ENCODE measurements around the gene SPSB3. TPM values are rescaled to one million over a fixed set of nuclear protein-coding genes. Genes with fewer than 3 reads are reported as not detected.
A peak's percentile ranks its signal among the peaks of the same experiment; 100 is the strongest.

The SPSB3 gene
- total and polyA plus RNA-seq, 9 of the 15 experiments (the other 6 are each of a cell fraction or from before 2014, with no cell fraction given) = 0.39 to 37.4 (median 7.1) TPM

DNA sequence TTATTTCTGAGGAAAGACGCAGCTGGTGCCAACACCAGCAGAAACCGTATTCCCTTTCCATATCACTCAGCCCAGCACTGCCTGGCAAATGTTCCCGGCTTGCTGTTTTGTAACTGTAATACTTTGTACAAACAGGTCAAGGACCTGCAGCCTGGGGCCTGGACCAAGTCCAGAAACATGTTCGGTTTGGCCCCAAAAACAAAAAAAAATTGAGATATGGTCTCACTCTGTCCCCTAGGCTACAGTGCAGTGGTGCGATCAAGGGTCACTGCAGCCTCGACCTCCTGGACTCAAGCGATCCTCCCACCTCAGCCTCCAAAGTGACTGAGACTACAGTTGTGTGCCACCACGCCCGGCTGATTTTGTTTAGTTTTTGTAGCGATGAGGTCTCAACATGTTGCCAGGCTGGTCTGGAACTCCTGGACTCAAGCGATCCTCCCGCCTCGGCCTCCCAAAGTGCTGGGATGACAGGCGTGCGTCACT is 43.1 kb upstream of the SPSB3 start:
- no peaks in the 10 kb centered on the region for H3K9me1 ChIP-seq (ENCODE audit: control insufficient read depth, insufficient read depth, low read length)
- TSS peak; percentile 68 for BruUV-seq (replicated peaks)
- no peak overlapping the region for H3K27ac ChIP-seq (ENCODE audit: extremely low read depth, low read depth, low read length)
- ATAC-seq (no peak), DNase-seq (ENCODE audit: extremely low read depth in 1 of 4, low spot score in 3 of 4) (no peak), FAIRE-seq (no peak)
- H3K4me1 ChIP-seq (replicated peaks in 1 of 2; ENCODE audit: control insufficient read depth in 2 of 2, insufficient read depth in 2 of 2, low read length in 2 of 2) = peaks cover 16 to 40% of the 10 kb centered on the region in 2 experiments; a peak in 4 of 5 replicates
- ChIA-PET POLR2A (interaction anchor here (0.6 to 2.5 kb wide), 4 partner anchors 14 to 466 kb away, joined by 3 to 8 read pairs (median 4); no protein-coding TSS in a partner anchor), CTCF (ENCODE audit: low intra/inter-chr PET ratio) (no interaction called here)
- H3K9me3 ChIP-seq (replicated peaks; ENCODE audit: control insufficient read depth, insufficient read depth, low read depth, low read length) = no peaks in the 10 kb centered on the region
- 68% methylated on average over 15 of the region's 15 CpGs for WGBS (ENCODE audit: insufficient coverage, low coverage, missing lambda C conversion rate)
- no peak overlapping the region for H3K4me3 ChIP-seq
- no peaks in the 10 kb centered on the region for H3K27me3 ChIP-seq (ENCODE audit: control insufficient read depth in 2 of 2, insufficient read depth in 2 of 2, low read length in 2 of 2)
- peak overlapping the region; percentile 100 for H3K4me2 ChIP-seq (ENCODE audit: insufficient read depth, low read length)
- intact Hi-C loops (cut with micrococcal nuclease) (no loop called here), in situ Hi-C loops (cut with MboI) (no loop called here)
- H3K36me3 ChIP-seq (ENCODE audit: control insufficient read depth, insufficient read depth, low read length) = peaks cover 8% of the 10 kb centered on the region; the same call in 2 of the 3 replicates
- H3K9ac ChIP-seq (ENCODE audit: insufficient read depth in 1 of 2, low read depth in 2 of 2, low read length in 2 of 2) = peak overlapping the region in 1 of 2 experiments; percentile 87; a peak in 2 of 4 replicates
- peaks cover 21% of the 10 kb centered on the region for H3K79me2 ChIP-seq (ENCODE audit: control insufficient read depth, insufficient read depth, low read length)
- no peak overlapping the region for H2AFZ ChIP-seq (ENCODE audit: low read depth, low read length)
- H4K20me1 ChIP-seq (replicated peaks; ENCODE audit: control insufficient read depth, insufficient read depth, low read length) = peaks cover 9% of the 10 kb centered on the region
- TF ChIP-seq CSDE1 (IDR thresholded peaks at IDR 0.05) (no peak), HDAC3 (IDR thresholded peaks at IDR 0.05; ENCODE audit: borderline replicate concordance, partially characterized antibody) (no peak), MLX (CRISPR knock-in tag; conservative IDR thresholded peaks at IDR 0.05) (no peak), HDAC8 (tag; IDR thresholded peaks at IDR 0.05) (no peak), ARHGAP35 (IDR thresholded peaks at IDR 0.05; ENCODE audit: partially characterized antibody) (no peak), HDAC1 (IDR thresholded peaks at IDR 0.05) (no peak), ZBTB7A (IDR thresholded peaks at IDR 0.05; ENCODE audit: borderline replicate concordance, control insufficient read depth, low read depth, low read length) (no peak), GATAD2B (IDR thresholded peaks at IDR 0.05; ENCODE audit: borderline replicate concordance) (no peak), GTF2A2 (tag; IDR thresholded peaks at IDR 0.05) (no peak), NELFE (IDR thresholded peaks at IDR 0.05; ENCODE audit: insufficient read depth, insufficient read length) (no peak), MTA1 (IDR thresholded peaks at IDR 0.05; ENCODE audit: borderline replicate concordance) (no peak), POLR3A (IDR thresholded peaks at IDR 0.05; ENCODE audit: borderline replicate concordance, extremely low read depth, insufficient read depth, insufficient read length) (no peak)
- TF ChIP-seq, protein P1, sequence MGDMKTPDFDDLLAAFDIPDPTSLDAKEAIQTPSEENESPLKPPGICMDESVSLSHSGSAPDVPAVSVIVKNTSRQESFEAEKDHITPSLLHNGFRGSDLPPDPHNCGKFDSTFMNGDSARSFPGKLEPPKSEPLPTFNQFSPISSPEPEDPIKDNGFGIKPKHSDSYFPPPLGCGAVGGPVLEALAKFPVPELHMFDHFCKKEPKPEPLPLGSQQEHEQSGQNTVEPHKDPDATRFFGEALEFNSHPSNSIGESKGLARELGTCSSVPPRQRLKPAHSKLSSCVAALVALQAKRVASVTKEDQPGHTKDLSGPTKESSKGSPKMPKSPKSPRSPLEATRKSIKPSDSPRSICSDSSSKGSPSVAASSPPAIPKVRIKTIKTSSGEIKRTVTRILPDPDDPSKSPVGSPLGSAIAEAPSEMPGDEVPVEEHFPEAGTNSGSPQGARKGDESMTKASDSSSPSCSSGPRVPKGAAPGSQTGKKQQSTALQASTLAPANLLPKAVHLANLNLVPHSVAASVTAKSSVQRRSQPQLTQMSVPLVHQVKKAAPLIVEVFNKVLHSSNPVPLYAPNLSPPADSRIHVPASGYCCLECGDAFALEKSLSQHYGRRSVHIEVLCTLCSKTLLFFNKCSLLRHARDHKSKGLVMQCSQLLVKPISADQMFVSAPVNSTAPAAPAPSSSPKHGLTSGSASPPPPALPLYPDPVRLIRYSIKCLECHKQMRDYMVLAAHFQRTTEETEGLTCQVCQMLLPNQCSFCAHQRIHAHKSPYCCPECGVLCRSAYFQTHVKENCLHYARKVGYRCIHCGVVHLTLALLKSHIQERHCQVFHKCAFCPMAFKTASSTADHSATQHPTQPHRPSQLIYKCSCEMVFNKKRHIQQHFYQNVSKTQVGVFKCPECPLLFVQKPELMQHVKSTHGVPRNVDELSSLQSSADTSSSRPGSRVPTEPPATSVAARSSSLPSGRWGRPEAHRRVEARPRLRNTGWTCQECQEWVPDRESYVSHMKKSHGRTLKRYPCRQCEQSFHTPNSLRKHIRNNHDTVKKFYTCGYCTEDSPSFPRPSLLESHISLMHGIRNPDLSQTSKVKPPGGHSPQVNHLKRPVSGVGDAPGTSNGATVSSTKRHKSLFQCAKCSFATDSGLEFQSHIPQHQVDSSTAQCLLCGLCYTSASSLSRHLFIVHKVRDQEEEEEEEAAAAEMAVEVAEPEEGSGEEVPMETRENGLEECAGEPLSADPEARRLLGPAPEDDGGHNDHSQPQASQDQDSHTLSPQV (IDR thresholded peaks at IDR 0.05) = no peak
- TF ChIP-seq, protein P2, sequence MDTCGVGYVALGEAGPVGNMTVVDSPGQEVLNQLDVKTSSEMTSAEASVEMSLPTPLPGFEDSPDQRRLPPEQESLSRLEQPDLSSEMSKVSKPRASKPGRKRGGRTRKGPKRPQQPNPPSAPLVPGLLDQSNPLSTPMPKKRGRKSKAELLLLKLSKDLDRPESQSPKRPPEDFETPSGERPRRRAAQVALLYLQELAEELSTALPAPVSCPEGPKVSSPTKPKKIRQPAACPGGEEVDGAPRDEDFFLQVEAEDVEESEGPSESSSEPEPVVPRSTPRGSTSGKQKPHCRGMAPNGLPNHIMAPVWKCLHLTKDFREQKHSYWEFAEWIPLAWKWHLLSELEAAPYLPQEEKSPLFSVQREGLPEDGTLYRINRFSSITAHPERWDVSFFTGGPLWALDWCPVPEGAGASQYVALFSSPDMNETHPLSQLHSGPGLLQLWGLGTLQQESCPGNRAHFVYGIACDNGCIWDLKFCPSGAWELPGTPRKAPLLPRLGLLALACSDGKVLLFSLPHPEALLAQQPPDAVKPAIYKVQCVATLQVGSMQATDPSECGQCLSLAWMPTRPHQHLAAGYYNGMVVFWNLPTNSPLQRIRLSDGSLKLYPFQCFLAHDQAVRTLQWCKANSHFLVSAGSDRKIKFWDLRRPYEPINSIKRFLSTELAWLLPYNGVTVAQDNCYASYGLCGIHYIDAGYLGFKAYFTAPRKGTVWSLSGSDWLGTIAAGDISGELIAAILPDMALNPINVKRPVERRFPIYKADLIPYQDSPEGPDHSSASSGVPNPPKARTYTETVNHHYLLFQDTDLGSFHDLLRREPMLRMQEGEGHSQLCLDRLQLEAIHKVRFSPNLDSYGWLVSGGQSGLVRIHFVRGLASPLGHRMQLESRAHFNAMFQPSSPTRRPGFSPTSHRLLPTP (IDR thresholded peaks at IDR 0.05; ENCODE audit: borderline replicate concordance, extremely low read depth, insufficient read length) = no peak

Data from K562 (cell line).